B cell (primary cell): ENCODE results near the gene DHRS1. TPM values are rescaled to one million over a fixed set of nuclear protein-coding genes. Genes with fewer than 3 reads are reported as not detected.
A peak's percentile ranks its signal among the peaks of the same experiment; 100 is the strongest.

Experiments used
- ATAC-seq: fragments of 200-7000 bp; cut with Tn5 transposase; one replicate; pipeline ENCODE4 v1.10.0; 2021; ENCODE audit warnings: low read depth, mild to moderate bottlenecking, moderate number of reproducible peaks, moderate library complexity
- CTCF ChIA-PET: fragments of 350-600 bp; sonication (Branson Sonifier 250); formaldehyde crosslinking; loops from one replicate; lab custom pipeline; 2021; ENCODE audit warnings: antibody characterized with exemption, inconsistent platforms; lab: Charles Lee
- POLR2A ChIA-PET: fragments of 350-600 bp; sonication (Branson Sonifier 250); formaldehyde crosslinking; loops from one replicate; lab custom pipeline; 2021; ENCODE audit warnings: antibody characterized with exemption; lab: Charles Lee
- DNase-seq: peaks from one replicate; pipeline ENCODE4 v3.0.0; 2013
- H2AFZ ChIP-seq: 2 replicates; pipeline ENCODE4 v1.6.1; 2012; ENCODE audit warnings: mild to moderate bottlenecking, low read depth, low read length; ENCODE audit not compliant: insufficient read depth, poor library complexity, severe bottlenecking
- H3K27ac ChIP-seq, 2 donors: 1 replicate in 1 of 2; 2 replicates in 1 of 2; pipeline ENCODE4 v1.5.1; 2012 to 2013; ENCODE audit warnings: low read length in 2 of 2, mild to moderate bottlenecking in 2 of 2, moderate library complexity in 1 of 2
- H3K27me3 ChIP-seq, 4 experiments: fragments of 200-600 bp in 1 of 4; sonication (generic) in 1 of 4; replicated peaks in 1 of 4; 1 replicate in 2 of 4; 2 replicates in 2 of 4; pipeline versions ENCODE4 v1.6.1 to v1.7.0; 2013 to 2016; ENCODE audit warnings: low read length in 3 of 4, mild to moderate bottlenecking in 2 of 4, mixed read lengths in 1 of 4, moderate library complexity in 1 of 4; ENCODE audit not compliant: insufficient read depth in 4 of 4, control insufficient read depth in 3 of 4; ENCODE audit errors: control extremely low read depth in 1 of 4
- H3K36me3 ChIP-seq, 2 experiments: replicated peaks in 1 of 2; 1 replicate in 1 of 2; 2 replicates in 1 of 2; pipeline versions ENCODE4 v1.6.1 to v1.7.1; 2013; ENCODE audit warnings: low read length in 1 of 2; ENCODE audit not compliant: insufficient read depth in 2 of 2, control insufficient read depth in 1 of 2; ENCODE audit errors: control extremely low read depth in 1 of 2, extremely low read depth in 1 of 2
- H3K4me1 ChIP-seq, 2 donors: fragments of 200-600 bp in 1 of 2; sonication (generic) in 1 of 2; 1 replicate in 1 of 2; 2 replicates in 1 of 2; pipeline versions ENCODE4 v1.5.1 to v1.6.1; 2013 to 2017; ENCODE audit warnings: low read length in 2 of 2; ENCODE audit not compliant: control insufficient read depth in 2 of 2, insufficient read depth in 2 of 2
- H3K4me2 ChIP-seq: replicated peaks from 2 replicates; pipeline ENCODE3; 2012; ENCODE audit warnings: mild to moderate bottlenecking, low read depth, low read length; ENCODE audit not compliant: poor library complexity, severe bottlenecking
- H3K4me3 ChIP-seq, 5 experiments: fragments of 200-600 bp in 1 of 5; sonication (generic) in 1 of 5; 1 replicate in 3 of 5; 2 replicates in 2 of 5; pipeline versions ENCODE4 v1.5.1 to v1.7.0; 2011 to 2016; ENCODE audit warnings: low read length in 4 of 5, mild to moderate bottlenecking in 4 of 5, low read depth in 2 of 5, control low read depth in 1 of 5, moderate library complexity in 1 of 5; ENCODE audit not compliant: insufficient read depth in 1 of 5; ENCODE audit errors: control extremely low read depth in 1 of 5, extremely low read depth in 1 of 5
- H3K79me2 ChIP-seq: fragments of 200-600 bp; sonication (generic); one replicate; pipeline ENCODE4 v1.6.0; 2016; ENCODE audit warnings: low read length; ENCODE audit not compliant: control insufficient read depth, insufficient read depth
- H3K9ac ChIP-seq: fragments of 200-600 bp; sonication (generic); 2 replicates; pipeline ENCODE4 v1.6.1; 2017; ENCODE audit warnings: mild to moderate bottlenecking, low read length, moderate library complexity
- H3K9me3 ChIP-seq, 3 donors: one replicate each; pipeline versions ENCODE4 v1.6.1 to v1.7.1; 2013; ENCODE audit warnings: low read length in 2 of 3; ENCODE audit not compliant: control insufficient read depth in 2 of 3, insufficient read depth in 1 of 3; ENCODE audit errors: control extremely low read depth in 1 of 3
- H4K20me1 ChIP-seq: 2 replicates; pipeline ENCODE4 v1.6.0; 2012; ENCODE audit warnings: mild to moderate bottlenecking, low read length; ENCODE audit not compliant: insufficient read depth, control insufficient read depth, poor library complexity, severe bottlenecking
- H3K27ac Mint-ChIP-seq: one replicate; pipeline ENCODE4 v1.8.0; 2021; ENCODE audit warnings: mixed read lengths
- H3K27me3 Mint-ChIP-seq: one replicate; pipeline ENCODE4 v1.8.0; 2021; ENCODE audit warnings: mixed read lengths
- H3K4me1 Mint-ChIP-seq: one replicate; pipeline ENCODE4 v1.8.0; 2021; ENCODE audit warnings: mixed read lengths
- H3K4me3 Mint-ChIP-seq: one replicate; pipeline ENCODE4 v1.8.0; 2021; ENCODE audit warnings: mixed read lengths
- H3K9me3 Mint-ChIP-seq: one replicate; pipeline ENCODE4 v1.8.0; 2022; ENCODE audit warnings: mixed read lengths; ENCODE audit not compliant: insufficient read depth
- CTCF ChIP-seq: fragments of 200-600 bp; IDR thresholded peaks from one replicate; pipeline ENCODE4 v1.8.0; 2022; ENCODE audit warnings: antibody characterized with exemption, mild to moderate bottlenecking
- EZH2 ChIP-seq: IDR thresholded peaks from 2 replicates; pipeline ENCODE4 v1.6.1; 2012; ENCODE audit warnings: borderline replicate concordance, low read depth, mild to moderate bottlenecking, moderate library complexity, low read length; ENCODE audit not compliant: insufficient read depth, poor library complexity, severe bottlenecking
- WGBS: methylation state at CpG from one replicate; pipeline ENCODE4 v1.1.5; 2013; ENCODE audit warnings: missing lambda C conversion rate; ENCODE audit not compliant: insufficient coverage; 5-methylcytosine and 5-hydroxymethylcytosine counted together
- intact Hi-C: fragments of 100-400 bp; cut with micrococcal nuclease; formaldehyde crosslinking; loops from one replicate; pipeline ENCODE4 v1.10.0; 2022
- polyA plus RNA-seq: library from polyadenylated mRNA; depleted of rRNA; stranded (reverse); fragments of >200 nt; gene quantifications from 2 replicates; pipeline ENCODE4 v1.2.3, GENCODE V29; 2012
- total RNA-seq, 2 donors: library from RNA; stranded (reverse); fragments of 120-200 nt in 1 of 2; gene quantifications; 1 replicate in 1 of 2; 2 replicates in 1 of 2; pipeline versions ENCODE4 v1.2.3 to v1.2.4, GENCODE V29; 2013 to 2022

The DHRS1 gene
- total and polyA plus RNA-seq, 2 donors (not counting 1 experiment from before 2014, with no cell fraction given): 42.7 to 76.9 TPM

GRCh38 chr14:24331731-24332267, 32.2 kb upstream of the DHRS1 start:
- Mint-ChIP-seq H3K4me3 (peak overlapping the region; percentile 93), H3K27me3 (peaks cover 17% of the 10 kb centered on the region), H3K4me1 (peaks cover 44% of the 10 kb centered on the region), H3K27ac (peak overlapping the region; percentile 76), H3K9me3 (no peaks in the 10 kb centered on the region)
- ATAC-seq: no peak
- Histone ChIP-seq H3K36me3 (peaks cover 0 to 8% of the 10 kb centered on the region in 2 experiments), H2AFZ (no peak overlapping the region), H3K9me3 (peaks cover 0 to 9% (median 0%) of the 10 kb centered on the region in 3 donors), H3K27ac (no peak overlapping the region), H3K4me3 (peak overlapping the region in 2 of 5 experiments; percentile 37), H3K9ac (no peak overlapping the region), H3K4me2 (peak overlapping the region; percentile 88), H3K79me2 (peaks cover 4% of the 10 kb centered on the region), H3K4me1 (peaks cover 42 to 47% of the 10 kb centered on the region in 2 donors), H4K20me1 (peaks cover 12% of the 10 kb centered on the region), H3K27me3 (peaks cover 0 to 33% (median 19%) of the 10 kb centered on the region in 4 experiments)
- WGBS: 45% methylated on average over 26 of the region's 26 CpGs
- ChIA-PET POLR2A (interaction anchor here (0.7 to 3.5 kb wide), 8 partner anchors 20 to 110 kb away, joined by 3 to 42 read pairs (median 4); partner anchors contain the start of genes CBLN3, KHNYN and TINF2), CTCF (interaction anchor here (0.7 to 16.1 kb wide), 21 partner anchors 9 to 274 kb away, joined by 3 to 650 read pairs (median 13); partner anchors contain the start of genes CBLN3, CIDEB, DHRS1 and KHNYN)
- intact Hi-C loops: loop anchor here (1.0 to 10.0 kb wide), 7 partner anchors 9 to 343 kb away; partner anchors contain the start of genes LTB4R and RABGGTA
- TF ChIP-seq EZH2 (no peak), CTCF (no peak)
- no peak for DNase-seq
